H7 (cell line): ENCODE results near the gene CD3D. TPM values are rescaled to one million over a fixed set of nuclear protein-coding genes. Genes with fewer than 3 reads are reported as not detected.
"Not testable (repeated sequence)": the region's sequence is repeated elsewhere in the genome, so short reads cannot be mapped to it uniquely, and the experiment has no call there.

Experiments used
- DNase-seq: peaks from one replicate; pipeline ENCODE4 v3.0.0; 2012
- H3K27me3 ChIP-seq: 2 replicates; pipeline ENCODE4 v1.6.0; 2011; ENCODE audit warnings: mild to moderate bottlenecking, low read length; ENCODE audit not compliant: control insufficient read depth, insufficient read depth
- H3K36me3 ChIP-seq: replicated peaks from 2 replicates; pipeline ENCODE4 v1.5.1; 2011; ENCODE audit warnings: low read length; ENCODE audit not compliant: control insufficient read depth, insufficient read depth
- H3K4me3 ChIP-seq: 2 replicates; pipeline ENCODE4 v1.5.1; 2011; ENCODE audit warnings: low read depth, mild to moderate bottlenecking, control low read depth, low read length, moderate library complexity; ENCODE audit not compliant: insufficient read depth
- total RNA-seq: library from RNA; depleted of rRNA; stranded (reverse); fragments of >200 nt; shearing (Covaris generic); gene quantifications from 2 replicates; pipeline ENCODE4 v1.2.3, GENCODE V29; 2014

The CD3D gene
- total RNA-seq, 1 experiment from 2014 or later: 1.5 TPM

DNA sequence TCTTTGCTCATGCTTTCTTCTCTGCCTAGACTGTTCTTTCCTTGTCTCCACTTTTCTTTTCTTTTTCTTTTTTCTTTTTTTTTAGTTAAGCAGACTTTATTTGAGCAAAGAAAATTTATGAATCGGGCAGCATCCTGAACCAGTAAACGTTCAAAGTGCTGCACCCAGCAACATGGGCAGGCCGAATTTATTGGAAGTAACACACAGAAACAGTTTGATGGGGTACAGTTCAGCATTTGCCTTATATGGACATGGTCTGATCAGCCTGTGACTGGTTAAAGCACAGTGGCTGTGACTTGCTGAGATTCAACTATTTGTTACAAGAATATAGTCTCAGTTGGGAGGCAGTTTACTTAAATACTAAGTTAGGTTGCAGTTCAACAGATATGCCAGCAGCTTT is 22.0 kb downstream of the CD3D start:
- DNase-seq: no peak
- Histone ChIP-seq H3K4me3 (no peak overlapping the region), H3K36me3 (no peaks in the 10 kb centered on the region), H3K27me3 (peaks cover 2% of the 10 kb centered on the region; the same call in 1 of the 2 replicates)

DNA sequence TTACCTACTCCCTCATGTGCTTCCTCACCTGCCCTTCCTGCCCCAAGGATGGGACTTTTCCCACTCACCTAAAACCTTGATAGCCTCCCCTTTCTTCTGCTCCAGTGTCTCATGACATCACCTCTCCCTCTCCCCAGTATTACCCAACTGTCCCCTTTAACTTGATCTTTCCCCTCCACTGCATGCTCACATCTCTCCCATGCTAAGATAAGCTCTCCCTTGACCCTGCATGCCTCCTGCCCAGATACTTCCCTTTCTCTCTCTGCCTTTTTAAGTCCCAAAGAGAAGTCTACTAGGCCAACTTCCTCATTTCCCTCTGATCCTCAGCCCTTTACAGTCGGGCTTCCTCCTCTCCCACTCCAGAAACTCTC is 23.2 kb downstream of the CD3D start:
- Histone ChIP-seq H3K4me3 (no peak overlapping the region), H3K27me3 (peaks cover 2% of the 10 kb centered on the region), H3K36me3 (no peaks in the 10 kb centered on the region)
- no peak for DNase-seq

DNA sequence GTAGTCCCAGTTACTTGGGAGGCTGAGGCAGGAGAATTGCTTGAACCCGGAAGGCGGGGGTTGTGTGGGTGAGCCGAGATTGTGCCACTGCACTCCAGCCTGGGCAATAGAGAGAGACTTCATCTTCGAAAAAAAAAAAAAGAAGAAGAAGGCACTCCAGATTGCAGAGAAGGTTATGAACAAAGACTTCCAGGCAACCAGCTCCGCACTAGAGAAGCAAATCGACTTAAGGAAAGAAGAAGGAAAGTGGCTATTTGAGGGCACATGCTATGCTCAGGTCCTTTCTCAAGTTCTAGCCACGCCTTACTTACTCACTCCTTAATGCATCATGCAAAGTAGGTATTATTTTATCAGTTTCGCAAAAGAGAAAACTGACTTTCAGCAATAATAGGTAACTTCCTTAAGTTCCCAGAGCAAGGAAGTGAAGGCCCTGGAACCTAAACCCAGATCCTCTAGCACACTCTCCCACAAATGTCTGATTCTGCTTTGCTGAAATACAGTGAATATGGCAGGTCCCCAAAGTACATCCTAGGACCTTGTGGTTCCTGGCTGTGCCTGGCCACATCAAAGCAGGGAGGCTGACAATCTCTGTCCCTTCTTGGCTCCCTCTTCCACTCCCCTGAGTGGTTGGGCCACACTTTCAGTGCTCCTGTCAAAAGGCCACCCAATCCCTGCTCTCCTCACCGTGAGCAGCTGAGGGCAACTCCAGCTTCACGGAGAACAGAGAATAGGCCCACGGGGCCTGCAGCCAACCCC is 23.7 kb downstream of the CD3D start:
- no peaks in the 10 kb centered on the region for H3K36me3 ChIP-seq
- H3K4me3 ChIP-seq: no peak overlapping the region
- DNase-seq: no peak
- peaks cover 2% of the 10 kb centered on the region for H3K27me3 ChIP-seq

DNA sequence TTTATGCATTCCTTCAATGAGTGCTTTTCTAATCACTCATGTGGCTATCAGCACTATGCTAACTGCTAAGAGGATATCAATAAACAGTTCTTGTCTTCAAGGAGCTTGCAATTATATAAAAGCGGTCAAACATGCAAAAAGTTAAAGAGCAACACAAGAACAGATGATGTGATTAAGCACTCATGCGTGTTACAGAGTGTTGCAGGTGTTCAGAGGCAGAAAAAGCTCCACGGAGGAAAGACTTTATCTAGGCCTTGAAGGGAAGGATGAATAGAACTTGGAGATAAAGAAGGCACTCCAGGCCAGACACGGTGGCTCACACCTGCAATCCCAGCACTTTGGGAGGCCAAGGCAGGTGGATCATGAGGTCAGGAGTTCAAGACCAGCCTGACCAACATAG is 24.4 kb downstream of the CD3D start:
- peaks cover 2% of the 10 kb centered on the region for H3K27me3 ChIP-seq
- no peak for DNase-seq
- H3K4me3 ChIP-seq: no peak overlapping the region
- no peaks in the 10 kb centered on the region for H3K36me3 ChIP-seq

DNA sequence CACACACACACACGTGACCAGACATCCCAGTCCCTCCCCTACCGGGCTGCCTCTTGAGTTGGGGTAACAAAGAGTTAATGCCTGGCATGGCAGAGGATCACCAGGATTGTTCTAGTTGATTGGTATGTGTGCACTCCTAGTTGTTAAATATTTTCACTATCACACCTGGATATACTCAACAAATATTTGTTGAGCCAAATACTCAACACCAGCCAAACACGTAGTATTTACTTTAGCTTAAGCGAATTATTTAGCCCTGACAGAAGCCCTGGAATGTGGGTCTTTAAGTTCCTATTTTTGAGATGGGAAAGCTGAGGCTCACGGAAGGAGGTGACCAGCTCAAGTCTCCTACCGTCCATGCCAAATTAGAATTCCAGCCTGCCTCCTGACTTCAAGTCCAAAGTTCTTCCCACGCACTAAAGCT is 27.5 kb downstream of the CD3D start:
- H3K36me3 ChIP-seq: no peaks in the 10 kb centered on the region
- H3K27me3 ChIP-seq: peaks cover 2% of the 10 kb centered on the region
- H3K4me3 ChIP-seq: peak overlapping the region; percentile 27; the same call in 1 of the 2 replicates
- DNase-seq: no peak

DNA sequence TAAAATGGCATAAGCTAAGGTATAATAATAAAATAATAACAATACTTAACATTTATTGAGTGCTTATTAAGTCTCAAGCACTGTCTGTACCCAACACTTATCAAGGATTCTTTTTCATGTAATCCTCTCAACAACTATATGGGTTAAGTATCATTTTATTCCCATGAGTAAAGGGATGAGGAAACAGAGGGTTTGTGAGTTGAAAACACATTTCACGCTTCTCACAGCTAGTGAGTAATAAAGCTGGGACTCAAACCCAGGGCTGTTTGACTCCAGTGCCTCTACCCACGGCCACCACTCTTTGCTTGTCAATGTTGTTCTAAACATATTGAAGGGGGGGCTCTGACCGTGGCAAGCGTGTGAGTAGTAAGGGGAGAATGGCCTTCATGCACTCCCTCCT is 29.3 kb downstream of the CD3D start:
- no peak for DNase-seq
- no peak overlapping the region for H3K4me3 ChIP-seq
- peaks cover 2% of the 10 kb centered on the region for H3K27me3 ChIP-seq
- no peaks in the 10 kb centered on the region for H3K36me3 ChIP-seq

DNA sequence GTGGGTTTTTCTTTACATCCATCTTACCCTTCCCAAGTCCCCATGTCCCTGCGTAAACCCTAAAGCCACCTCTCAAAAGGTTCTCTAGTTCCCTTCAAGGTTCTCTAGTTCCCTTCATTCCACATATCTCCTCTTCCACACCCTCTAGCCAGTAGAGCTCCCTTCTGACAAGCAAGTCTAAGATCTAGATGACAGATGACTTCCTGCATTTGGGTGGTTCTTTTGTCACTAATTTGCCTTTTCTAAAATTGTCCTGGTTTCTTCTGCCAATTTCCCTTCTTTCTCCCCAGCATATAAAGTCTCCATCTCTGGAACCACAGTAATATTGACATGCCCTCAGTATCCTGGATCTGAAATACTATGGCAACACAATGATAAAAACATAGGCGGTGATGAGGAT is 30.2 kb downstream of the CD3D start:
- DNase-seq: no peak
- peaks cover 2% of the 10 kb centered on the region for H3K27me3 ChIP-seq
- H3K4me3 ChIP-seq: no peak overlapping the region
- H3K36me3 ChIP-seq: no peaks in the 10 kb centered on the region

DNA sequence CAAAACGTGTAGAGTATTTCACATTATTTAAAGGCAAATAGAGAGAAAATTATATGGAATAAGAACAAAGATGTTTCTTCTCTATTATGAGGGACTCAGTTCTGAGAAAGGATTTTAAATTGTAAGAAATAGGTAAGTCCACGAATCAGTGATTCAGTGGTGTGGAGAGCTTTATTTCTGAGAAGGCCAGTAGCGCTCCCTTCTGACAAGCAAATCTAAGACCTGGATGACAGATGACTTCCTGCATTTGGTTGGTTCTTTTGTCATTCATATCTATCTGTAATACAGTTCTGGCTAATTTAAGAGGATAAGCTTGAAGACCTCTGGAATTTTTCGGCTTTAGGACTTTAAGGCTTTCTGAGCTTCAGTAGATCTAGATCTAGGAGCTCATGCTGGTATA is 31.0 kb downstream of the CD3D start:
- no peaks in the 10 kb centered on the region; the same call in 1 of the 2 replicates for H3K27me3 ChIP-seq
- no peak for DNase-seq
- no peak overlapping the region for H3K4me3 ChIP-seq
- no peaks in the 10 kb centered on the region for H3K36me3 ChIP-seq

DNA sequence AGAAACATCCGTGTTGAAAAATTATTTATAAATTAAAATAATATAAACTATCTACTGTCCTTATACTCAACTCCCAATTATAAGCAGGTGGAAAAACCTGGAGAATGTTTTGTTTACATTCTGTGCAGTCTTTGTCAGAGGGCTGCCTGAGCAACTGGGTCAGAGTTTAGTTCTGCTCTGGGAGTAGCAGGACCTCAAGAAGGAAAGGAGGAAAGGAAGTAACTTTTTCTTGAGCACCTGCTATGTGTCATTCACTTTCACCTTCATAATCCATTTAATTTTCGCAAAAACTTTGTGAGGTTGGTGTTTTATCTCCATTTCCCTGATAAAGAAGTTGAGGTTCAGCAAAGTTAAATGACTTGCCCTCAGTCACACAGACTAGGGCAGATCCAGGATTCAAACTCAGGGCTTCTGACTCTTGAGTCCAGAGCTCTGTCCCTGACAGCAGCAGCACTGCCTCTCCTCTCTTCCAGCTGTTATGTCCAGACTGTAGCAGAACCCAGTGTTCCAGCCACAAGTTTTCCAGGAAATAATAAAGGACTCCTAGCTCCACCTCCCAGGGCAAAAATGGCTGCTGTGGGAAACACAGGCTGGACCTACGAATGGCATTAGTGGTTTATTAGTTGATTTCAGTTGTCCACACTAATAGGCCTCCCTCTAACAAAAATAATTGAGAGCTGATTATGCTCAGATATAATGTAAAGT is 31.6 kb downstream of the CD3D start:
- no peaks in the 10 kb centered on the region for H3K36me3 ChIP-seq
- no peaks in the 10 kb centered on the region; the same call in 1 of the 2 replicates for H3K27me3 ChIP-seq
- no peak overlapping the region for H3K4me3 ChIP-seq
- no peak for DNase-seq

DNA sequence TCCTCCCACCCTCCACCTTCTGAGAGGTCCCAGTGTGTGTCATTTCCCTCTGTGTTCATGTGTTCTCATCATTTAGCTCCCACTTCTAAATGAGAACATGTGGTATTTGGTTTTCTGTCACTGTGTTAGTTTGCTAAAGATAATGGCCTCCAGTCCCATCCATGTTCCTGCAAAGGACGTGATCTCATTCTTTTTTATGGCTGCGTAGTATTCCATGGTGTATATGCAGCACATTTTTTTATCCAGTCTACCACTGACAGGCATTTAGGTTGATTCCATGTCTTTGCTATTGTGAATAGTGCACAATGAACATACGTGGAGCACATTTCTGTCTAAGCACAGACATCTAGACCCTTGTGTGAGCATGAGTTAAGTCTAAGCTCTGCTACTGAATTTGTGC is 32.2 kb downstream of the CD3D start:
- Histone ChIP-seq H3K27me3 (no peaks in the 10 kb centered on the region; the same call in 1 of the 2 replicates), H3K4me3 (no peak overlapping the region), H3K36me3 (no peaks in the 10 kb centered on the region)
- DNase-seq: no peak

DNA sequence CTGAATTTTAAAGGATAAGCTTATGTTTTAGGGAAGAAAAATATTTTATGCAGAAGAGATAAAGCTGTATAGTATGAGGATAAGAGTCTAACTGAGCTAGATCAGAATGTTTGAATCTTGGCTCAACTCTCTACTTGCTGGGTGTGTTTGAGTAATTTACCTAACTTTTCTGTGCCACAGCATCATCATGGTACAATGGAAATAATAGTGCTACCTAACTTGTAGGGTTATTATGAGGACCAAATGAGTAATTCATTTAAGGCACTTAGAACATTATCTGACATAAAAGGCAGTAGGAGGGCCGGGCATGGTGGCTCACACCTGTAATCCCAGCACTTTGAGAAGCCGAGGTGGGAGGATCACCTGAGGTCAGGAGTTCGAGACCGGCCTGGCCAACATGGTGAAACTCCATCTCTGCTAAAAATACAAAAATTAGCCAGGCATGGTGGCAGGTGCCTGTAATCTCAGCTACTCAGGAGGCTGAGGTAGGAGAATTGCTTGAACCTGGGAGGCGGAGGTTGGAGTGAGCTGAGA is 33.4 kb downstream of the CD3D start:
- H3K4me3 ChIP-seq, DNase-seq, H3K36me3 ChIP-seq, H3K27me3 ChIP-seq: not testable (repeated sequence)

DNA sequence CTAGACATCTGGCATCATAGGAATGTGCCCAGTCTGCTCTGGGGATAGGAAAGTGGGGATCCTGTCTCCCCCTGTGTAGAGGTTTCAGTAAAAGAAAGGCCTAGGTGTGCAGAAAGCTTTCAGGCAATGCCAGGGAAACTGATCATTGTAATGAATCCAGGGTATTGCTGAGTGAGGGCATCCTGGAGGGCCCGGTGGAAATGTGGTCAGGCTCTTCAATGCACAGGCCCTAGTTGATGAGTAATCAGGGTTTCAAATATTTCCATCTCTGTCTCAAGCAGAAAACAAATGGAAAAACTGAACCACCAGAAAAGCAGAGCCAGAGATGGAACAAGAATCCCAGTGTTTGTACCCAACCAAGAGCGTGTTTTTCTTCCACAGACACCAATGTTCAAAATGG is 35.9 kb downstream of the CD3D start:
- DNase-seq: no peak

DNA sequence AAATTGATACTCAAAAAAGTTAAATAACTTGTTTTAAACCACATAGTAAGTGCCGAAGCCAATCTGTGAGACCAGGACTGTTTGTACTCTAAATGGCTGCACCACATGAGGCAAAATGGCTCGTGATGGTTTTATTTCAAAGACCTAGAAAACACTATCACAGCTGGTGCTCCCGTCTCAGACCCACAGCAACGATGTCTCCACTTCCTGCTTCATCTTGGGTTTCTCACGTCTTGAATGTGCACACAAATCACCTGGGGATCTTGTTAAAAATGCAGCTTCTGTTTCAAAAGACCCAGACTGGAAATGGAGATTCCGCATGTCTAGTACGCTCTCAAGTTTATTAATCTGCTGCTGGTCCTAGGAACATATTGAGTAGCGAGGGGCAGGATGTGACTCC is 36.8 kb downstream of the CD3D start:
- no peak for DNase-seq
- Histone ChIP-seq H3K36me3 (no peaks in the 10 kb centered on the region), H3K27me3 (no peaks in the 10 kb centered on the region; the same call in 1 of the 2 replicates), H3K4me3 (no peak overlapping the region)

More for the DNA sequence above, 35.9 kb downstream of the CD3D start:
- H3K36me3 ChIP-seq: no peaks in the 10 kb centered on the region
- no peak overlapping the region for H3K4me3 ChIP-seq
- no peaks in the 10 kb centered on the region; the same call in 1 of the 2 replicates for H3K27me3 ChIP-seq

DNA sequence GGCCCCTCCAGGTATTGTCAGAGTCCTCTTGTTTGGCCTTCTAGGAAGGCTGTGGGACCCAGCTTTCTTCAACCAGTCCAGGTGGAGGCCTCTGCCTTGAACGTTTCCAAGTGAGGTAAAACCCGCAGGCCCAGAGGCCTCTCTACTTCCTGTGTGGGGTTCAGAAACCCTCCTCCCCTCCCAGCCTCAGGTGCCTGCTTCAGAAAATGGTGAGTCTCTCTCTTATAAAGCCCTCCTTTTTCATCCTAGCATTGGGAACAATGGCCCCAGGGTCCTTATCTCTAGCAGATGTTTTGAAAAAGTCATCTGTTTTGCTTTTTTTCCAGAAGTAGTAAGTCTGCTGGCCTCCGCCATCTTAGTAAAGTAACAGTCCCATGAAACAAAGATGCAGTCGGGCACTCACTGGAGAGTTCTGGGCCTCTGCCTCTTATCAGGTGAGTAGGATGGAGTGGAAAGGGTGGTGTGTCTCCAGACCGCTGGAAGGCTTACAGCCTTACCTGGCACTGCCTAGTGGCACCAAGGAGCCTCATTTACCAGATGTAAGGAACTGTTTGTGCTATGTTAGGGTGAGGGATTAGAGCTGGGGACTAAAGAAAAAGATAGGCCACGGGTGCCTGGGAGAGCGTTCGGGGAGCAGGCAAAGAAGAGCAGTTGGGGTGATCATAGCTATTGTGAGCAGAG is 37.8 kb downstream of the CD3D start, which contains the start of gene CD3E:
Gene CD3E, plus strand, starts transcription at position 163 of the 681 bp plus-strand sequence. Its CDS starts 223 bp downstream, at position 386.
- no peak for DNase-seq
- Histone ChIP-seq H3K36me3 (no peaks in the 10 kb centered on the region), H3K27me3 (no peaks in the 10 kb centered on the region; the same call in 1 of the 2 replicates), H3K4me3 (no peak within 1 kb of the TSS)
